Neural progenitor cell (in vitro differentiated cells): Measurements from ENCODE around the gene ZMIZ1. TPM values are rescaled to one million over a fixed set of nuclear protein-coding genes. Genes with fewer than 3 reads are reported as not detected.
A peak's percentile ranks its signal among the peaks of the same experiment; 100 is the strongest.

Experiments used
- DNase-seq: peaks from one replicate; pipeline ENCODE4 v3.0.0-alpha.2; 2016; ENCODE audit warnings: low spot score
- H2AFZ ChIP-seq: fragments of 200-600 bp; sonication (generic); replicated peaks from 2 replicates; pipeline ENCODE4 v1.6.1; 2016; ENCODE audit warnings: antibody characterized with exemption
- H3F3A ChIP-seq: fragments of 200-600 bp; sonication (generic); 2 replicates; pipeline ENCODE4 v1.6.1; 2016; ENCODE audit warnings: antibody characterized with exemption, low read depth
- H3K27ac ChIP-seq: fragments of 200-600 bp; sonication (generic); 2 replicates; pipeline ENCODE4 v1.5.1; 2016; ENCODE audit warnings: mild to moderate bottlenecking
- H3K27me3 ChIP-seq: fragments of 200-600 bp; sonication (generic); 2 replicates; pipeline ENCODE4 v1.6.1; 2016; ENCODE audit warnings: mild to moderate bottlenecking, moderate library complexity
- H3K36me3 ChIP-seq: fragments of 200-600 bp; sonication (generic); 2 replicates; pipeline ENCODE4 v1.5.1; 2016
- H3K4me1 ChIP-seq: fragments of 200-600 bp; sonication (generic); 2 replicates; pipeline ENCODE4 v1.6.1; 2016; ENCODE audit warnings: mixed run types
- H3K4me2 ChIP-seq: fragments of 200-600 bp; sonication (generic); 2 replicates; pipeline ENCODE4 v1.6.1; 2016
- H3K4me3 ChIP-seq: fragments of 200-600 bp; sonication (generic); 2 replicates; pipeline ENCODE4 v1.5.1; 2016
- H3K79me2 ChIP-seq: fragments of 200-600 bp; sonication (generic); 2 replicates; pipeline ENCODE4 v1.6.1; 2016; ENCODE audit warnings: low read depth
- H3K9ac ChIP-seq: fragments of 200-600 bp; sonication (generic); 2 replicates; pipeline ENCODE4 v1.6.1; 2016
- H3K9me3 ChIP-seq: fragments of 200-600 bp; sonication (generic); 2 replicates; pipeline ENCODE4 v1.5.1; 2016; ENCODE audit warnings: low read depth
- H4K20me1 ChIP-seq: fragments of 200-600 bp; sonication (generic); 2 replicates; pipeline ENCODE4 v1.6.1; 2016; ENCODE audit warnings: low read depth
- H3K27ac Mint-ChIP-seq: 3 replicates; pipeline ENCODE4 v1.8.0; 2021; ENCODE audit warnings: mixed read lengths
- H3K27me3 Mint-ChIP-seq: 2 replicates; pipeline ENCODE4 v1.8.0; 2022; ENCODE audit warnings: low read depth, mild to moderate bottlenecking, inconsistent platforms, moderate library complexity, mixed read lengths; ENCODE audit not compliant: insufficient read depth
- H3K36me3 Mint-ChIP-seq: 3 replicates; pipeline ENCODE4 v1.8.0; 2021; ENCODE audit warnings: mixed read lengths
- H3K4me1 Mint-ChIP-seq: 3 replicates; pipeline ENCODE4 v1.8.0; 2021; ENCODE audit warnings: mixed read lengths
- H3K4me3 Mint-ChIP-seq: 3 replicates; pipeline ENCODE4 v1.8.0; 2021; ENCODE audit warnings: mild to moderate bottlenecking, moderate library complexity, mixed read lengths
- H3K9me3 Mint-ChIP-seq: 3 replicates; pipeline ENCODE4 v1.8.0; 2020; ENCODE audit warnings: mixed read lengths
- CTCF ChIP-seq: fragments of 200-600 bp; sonication (generic); IDR thresholded peaks from 2 replicates; pipeline ENCODE4 v1.5.1; 2017; ENCODE audit warnings: antibody characterized with exemption, mild to moderate bottlenecking
- EZH2 ChIP-seq: fragments of 200-600 bp; sonication (generic); IDR thresholded peaks from 2 replicates; pipeline ENCODE4 v1.6.1; 2017; ENCODE audit warnings: antibody characterized with exemption, mild to moderate bottlenecking, moderate library complexity
- EZH2phosphoT487 ChIP-seq: fragments of 200-600 bp; sonication (generic); IDR thresholded peaks from 2 replicates; pipeline ENCODE4 v1.6.1; 2017; ENCODE audit warnings: antibody characterized with exemption
- total RNA-seq: library from RNA; depleted of rRNA; stranded (reverse); fragments of >200 nt; gene quantifications from 2 replicates; pipeline ENCODE4 v1.2.3, GENCODE V29; 2015; ENCODE audit warnings: low replicate concordance

Gene ZMIZ1
- total RNA-seq, 1 donor from 2014 or later: 5.8 TPM

- TF ChIP-seq EZH2: no peak
- TF ChIP-seq EZH2phosphoT487: no peak
- no peak for TF ChIP-seq CTCF
- H3K4me1 ChIP-seq: peaks cover 5% of the 10 kb centered on the region
These were observed 25.8 kb downstream of the ZMIZ1 start for GRCh38 chr10:79094412-79095175.

GRCh38 chr10:79095316-79095715 lies 26.6 kb downstream of the ZMIZ1 start:
- Histone ChIP-seq H2AFZ (no peak overlapping the region), H3F3A (no peaks in the 10 kb centered on the region), H3K27me3 (no peaks in the 10 kb centered on the region), H3K79me2 (peaks cover 86% of the 10 kb centered on the region), H3K4me1 (no peaks in the 10 kb centered on the region), H3K9me3 (no peaks in the 10 kb centered on the region), H3K4me3 (no peak overlapping the region), H3K36me3 (no peaks in the 10 kb centered on the region), H4K20me1 (peaks cover 96% of the 10 kb centered on the region), H3K4me2 (no peak overlapping the region), H3K9ac (no peak overlapping the region), H3K27ac (no peak overlapping the region)
- H3K4me1 Mint-ChIP-seq: peaks cover 50% of the 10 kb centered on the region
- H3K4me3 Mint-ChIP-seq: no peak overlapping the region
- no peak overlapping the region for H3K27ac Mint-ChIP-seq
- peaks cover 2% of the 10 kb centered on the region for H3K36me3 Mint-ChIP-seq
- no peaks in the 10 kb centered on the region for H3K9me3 Mint-ChIP-seq
- DNase-seq: no peak
- TF ChIP-seq EZH2phosphoT487 (no peak), CTCF (no peak), EZH2 (no peak)
- H3K27me3 Mint-ChIP-seq: peaks cover 3% of the 10 kb centered on the region

More at GRCh38 chr10:79094412-79095175, 25.8 kb downstream of the ZMIZ1 start:
- Mint-ChIP-seq H3K4me1 (peaks cover 51% of the 10 kb centered on the region), H3K36me3 (peaks cover 2% of the 10 kb centered on the region), H3K27ac (no peak overlapping the region), H3K4me3 (no peak overlapping the region), H3K9me3 (no peaks in the 10 kb centered on the region), H3K27me3 (peaks cover 3% of the 10 kb centered on the region)
- Histone ChIP-seq H3K4me3 (no peak overlapping the region), H3F3A (no peaks in the 10 kb centered on the region), H3K36me3 (no peaks in the 10 kb centered on the region), H3K79me2 (peaks cover 88% of the 10 kb centered on the region), H3K9ac (no peak overlapping the region), H4K20me1 (peaks cover 96% of the 10 kb centered on the region), H3K4me2 (no peak overlapping the region), H3K27ac (no peak overlapping the region), H3K27me3 (no peaks in the 10 kb centered on the region), H2AFZ (no peak overlapping the region), H3K9me3 (no peaks in the 10 kb centered on the region)
- DNase-seq: no peak

GRCh38 chr10:79096514-79096913 lies 27.7 kb downstream of the ZMIZ1 start:
- H3K27me3 ChIP-seq: no peaks in the 10 kb centered on the region
- TF ChIP-seq EZH2phosphoT487 (no peak), CTCF (no peak), EZH2 (no peak)
- peaks cover 75% of the 10 kb centered on the region for H3K79me2 ChIP-seq
- no peaks in the 10 kb centered on the region for H3K4me1 ChIP-seq
- no peaks in the 10 kb centered on the region for H3K9me3 Mint-ChIP-seq
- H3F3A ChIP-seq: no peaks in the 10 kb centered on the region
- H3K27ac ChIP-seq: no peak overlapping the region
- no peak overlapping the region for H3K9ac ChIP-seq
- peaks cover 5% of the 10 kb centered on the region for H3K36me3 Mint-ChIP-seq
- peaks cover 96% of the 10 kb centered on the region for H4K20me1 ChIP-seq
- no peak overlapping the region for H3K4me3 Mint-ChIP-seq
- no peaks in the 10 kb centered on the region for H3K36me3 ChIP-seq
- peaks cover 3% of the 10 kb centered on the region for H3K27me3 Mint-ChIP-seq
- no peak for DNase-seq
- H3K4me1 Mint-ChIP-seq: peaks cover 53% of the 10 kb centered on the region
- H3K27ac Mint-ChIP-seq: peak overlapping the region; percentile 53
- H3K4me2 ChIP-seq: no peak overlapping the region
- no peak overlapping the region for H2AFZ ChIP-seq
- H3K9me3 ChIP-seq: no peaks in the 10 kb centered on the region
- H3K4me3 ChIP-seq: no peak overlapping the region
